ENCODE results near the gene LUM. TPM values are rescaled to one million over a fixed set of nuclear protein-coding genes. Genes with fewer than 3 reads are reported as not detected.

The LUM gene
- total and polyA plus RNA-seq, 2 donors (not counting 3 experiments of a cell fraction or from before 2014, with no cell fraction given) = 0.29 to 1.9 TPM

- Histone ChIP-seq H3K4me1 (ENCODE audit: control insufficient read depth, extremely low read depth, insufficient read depth, low read length) (no peaks in the 10 kb centered on the region), H3K79me2 (ENCODE audit: control insufficient read depth, insufficient read depth, low read length) (no peaks in the 10 kb centered on the region), H3K4me2 (ENCODE audit: insufficient read depth, low read length) (no peak overlapping the region), H4K20me1 (replicated peaks; ENCODE audit: control insufficient read depth, extremely low read depth, insufficient read depth, low read length) (no peaks in the 10 kb centered on the region), H3K27me3 (ENCODE audit: control insufficient read depth in 2 of 2, insufficient read depth in 2 of 2, low read length in 2 of 2) (no peaks in the 10 kb centered on the region), H3K4me3 (replicated peaks in 1 of 3; ENCODE audit: insufficient read depth in 1 of 3, low read depth in 1 of 3, low read length in 3 of 3) (no peak overlapping the region), H3K27ac (ENCODE audit: insufficient read depth, low read depth, low read length) (no peak overlapping the region), H3K36me3 (ENCODE audit: control insufficient read depth in 2 of 2, extremely low read depth in 1 of 2, insufficient read depth in 2 of 2, low read length in 2 of 2) (no peaks in the 10 kb centered on the region), H3K9me1 (replicated peaks; ENCODE audit: control insufficient read depth, extremely low read depth, insufficient read depth, low read length) (no peaks in the 10 kb centered on the region), H3K9me3 (replicated peaks; ENCODE audit: control insufficient read depth, insufficient read depth, low read length) (no peaks in the 10 kb centered on the region), H3K9ac (replicated peaks; ENCODE audit: extremely low read depth, insufficient read depth, low read length) (no peak overlapping the region), H2AFZ (ENCODE audit: low read depth, low read length) (no peak overlapping the region)
- CTCF ChIA-PET = interaction anchor here (1.1 to 1.9 kb wide), 3 partner anchors 16 to 31 kb away, joined by 3 to 5 read pairs (median 4); no protein-coding TSS in a partner anchor
- no TSS peak for BruUV-seq (replicated peaks)
- intact Hi-C loops (cut with micrococcal nuclease) (no loop called here), dilution Hi-C loops (cut with MboI; ENCODE audit: extremely low pct_ligation_motif_present, low sequenced_read_pairs) (no loop called here)
- no peak for FAIRE-seq
- DNase-seq (ENCODE audit: low read depth, low spot score) = no peak
- TF ChIP-seq MYC (IDR thresholded peaks at IDR 0.05; ENCODE audit: low read depth, low read length) (no peak), GATA2 (IDR thresholded peaks at IDR 0.05; ENCODE audit: insufficient read depth, insufficient read length, low read depth, low read length) (no peak), JUN (IDR thresholded peaks at IDR 0.05; ENCODE audit: borderline replicate concordance, insufficient read depth, insufficient read length, low read depth) (no peak), EZH2 (IDR thresholded peaks at IDR 0.05; ENCODE audit: borderline replicate concordance, low read depth, low read length, severe bottlenecking) (no peak), FOS (IDR thresholded peaks at IDR 0.05; ENCODE audit: borderline replicate concordance, insufficient read depth, low read length) (no peak), POLR2AphosphoS5 (IDR thresholded peaks at IDR 0.05; ENCODE audit: insufficient read depth, low read depth, low read length) (no peak), POLR2A (IDR thresholded peaks at IDR 0.05; ENCODE audit: low read depth, low read length) (no peak), CTCF (IDR thresholded peaks at IDR 0.05; ENCODE audit: extremely low read depth in 1 of 2, insufficient read depth in 1 of 2, low read depth in 1 of 2, low read length in 2 of 2) (no peak)
- TF ChIP-seq, protein P1, sequence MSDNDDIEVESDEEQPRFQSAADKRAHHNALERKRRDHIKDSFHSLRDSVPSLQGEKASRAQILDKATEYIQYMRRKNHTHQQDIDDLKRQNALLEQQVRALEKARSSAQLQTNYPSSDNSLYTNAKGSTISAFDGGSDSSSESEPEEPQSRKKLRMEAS (IDR thresholded peaks at IDR 0.05; ENCODE audit: insufficient read depth, insufficient read length) = no peak
- POLR2A ChIA-PET = no interaction called here
Measured at GRCh38 chr12:91078501-91078900, 32.8 kb downstream of the LUM start.

Measured in endothelial cell of umbilical vein (primary cell).